ENCODE data around the gene LRRC8E.

DNA sequence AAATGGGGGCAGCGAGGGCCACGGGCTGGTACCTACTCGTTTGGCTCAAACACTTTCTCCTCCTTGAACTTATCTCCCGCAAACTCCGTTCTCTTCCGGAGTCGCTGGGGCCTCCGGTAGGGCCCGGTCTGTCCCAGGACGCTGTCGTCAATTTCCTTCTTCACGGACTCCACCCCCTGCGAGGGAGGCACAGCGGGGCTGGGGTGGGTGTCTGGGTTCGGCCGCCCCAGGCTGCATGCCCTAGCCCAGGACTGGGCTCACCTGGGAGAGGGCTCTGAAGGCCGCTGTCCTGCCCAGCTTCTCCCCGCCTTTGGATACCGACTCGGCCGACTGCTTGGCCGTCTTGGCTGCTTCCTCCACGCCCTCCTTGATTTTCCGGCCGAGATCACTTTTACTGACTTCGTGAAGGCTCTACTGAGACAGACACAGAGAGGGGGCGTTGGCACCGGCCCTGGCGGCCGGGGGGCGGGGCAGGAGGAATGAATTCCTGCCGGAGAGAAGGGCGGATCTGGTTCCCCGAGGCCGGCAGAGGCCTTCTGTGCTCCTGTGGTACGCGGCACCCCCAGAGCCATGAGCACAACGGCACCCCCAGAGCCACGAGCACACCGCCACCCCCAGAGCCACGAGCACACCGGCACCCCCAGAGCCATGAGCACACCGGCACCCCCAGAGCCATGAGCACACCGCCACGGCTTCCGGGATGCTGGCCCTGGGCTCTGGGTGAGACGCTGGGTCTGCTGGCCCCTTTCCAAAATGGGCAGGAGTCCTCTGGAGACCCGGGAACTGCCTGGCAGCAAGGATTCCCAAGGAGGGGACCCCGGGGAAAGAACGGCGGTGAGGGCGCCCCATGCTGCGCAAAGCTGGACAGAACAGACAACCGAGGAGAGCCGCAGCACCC is 45.8 kb downstream of the LRRC8E start:
- TF ChIP-seq CTCF (IDR thresholded peaks at IDR 0.05) = no peak
- TF ChIP-seq POLR2A (IDR thresholded peaks at IDR 0.05) = no peak

All from body of pancreas (tissue), 4 donors.